ENCODE data around the gene ACBD6. TPM values are rescaled to one million over a fixed set of nuclear protein-coding genes. Genes with fewer than 3 reads are reported as not detected.

The ACBD6 gene
- total and polyA plus RNA-seq, 5 donors, result 22.1 to 28.9 (median 24.0) TPM

- Histone ChIP-seq H3K4me1 (ENCODE audit: control insufficient read depth, insufficient read depth, low read length) (no peaks in the 10 kb centered on the region), H3K4me3 (ENCODE audit: low read length) (no peak overlapping the region), H3K9me3 (ENCODE audit: control insufficient read depth, low read length) (no peaks in the 10 kb centered on the region), H3K27me3 (ENCODE audit: control insufficient read depth, insufficient read depth) (no peaks in the 10 kb centered on the region), H3K27ac (ENCODE audit: low read length) (no peak overlapping the region)
- no peak for DNase-seq
- no peak for ATAC-seq
- WGBS, result 95% methylated on average over 1 of the region's 1 CpG
- intact Hi-C loops (cut with DNase I), result no loop called here
Measured at GRCh38 chr1:180387413-180387812, 115.0 kb downstream of the ACBD6 start.

- H3K4me1 ChIP-seq (ENCODE audit: control insufficient read depth, insufficient read depth, low read length), result no peaks in the 10 kb centered on the region
- H3K4me3 ChIP-seq (ENCODE audit: low read length), result no peak overlapping the region
- no peaks in the 10 kb centered on the region for H3K27me3 ChIP-seq (ENCODE audit: control insufficient read depth, insufficient read depth)
- 94% methylated on average over 4 of the region's 4 CpGs for WGBS
- H3K27ac ChIP-seq (ENCODE audit: low read length), result no peak overlapping the region
- intact Hi-C loops (cut with DNase I), result no loop called here
- H3K9me3 ChIP-seq (ENCODE audit: control insufficient read depth, low read length), result no peaks in the 10 kb centered on the region
- DNase-seq (no peak), ATAC-seq (no peak)
Measured at GRCh38 chr1:180386745-180387367, 115.5 kb downstream of the ACBD6 start.

DNA sequence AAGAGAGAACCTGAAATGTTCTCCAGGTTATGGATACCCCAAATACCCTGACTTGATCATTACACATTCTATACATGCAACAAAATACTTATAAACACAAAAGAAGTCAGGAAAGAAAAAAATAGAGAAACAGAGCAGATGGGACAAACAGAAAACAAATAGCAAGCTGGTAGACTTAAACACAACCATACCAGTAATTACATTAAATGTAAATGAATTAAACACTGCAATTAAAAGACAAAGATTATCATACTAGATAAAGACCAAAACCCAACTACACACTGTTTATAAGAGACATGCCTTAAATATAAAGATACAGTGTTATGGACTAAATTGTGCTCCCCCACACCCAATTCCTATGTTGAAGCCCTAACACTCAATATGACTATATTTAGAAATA, 117.2 kb downstream of the ACBD6 start:
- H3K9me3 ChIP-seq (ENCODE audit: control insufficient read depth, low read length), result no peaks in the 10 kb centered on the region
- no peak overlapping the region for H3K27ac ChIP-seq (ENCODE audit: low read length)
- no peaks in the 10 kb centered on the region for H3K4me1 ChIP-seq (ENCODE audit: control insufficient read depth, insufficient read depth, low read length)
- H3K4me3 ChIP-seq (ENCODE audit: low read length), result no peak overlapping the region
- DNase-seq (no peak), ATAC-seq (no peak)
- H3K27me3 ChIP-seq (ENCODE audit: control insufficient read depth, insufficient read depth), result no peaks in the 10 kb centered on the region
- intact Hi-C loops (cut with DNase I), result no loop called here

DNA sequence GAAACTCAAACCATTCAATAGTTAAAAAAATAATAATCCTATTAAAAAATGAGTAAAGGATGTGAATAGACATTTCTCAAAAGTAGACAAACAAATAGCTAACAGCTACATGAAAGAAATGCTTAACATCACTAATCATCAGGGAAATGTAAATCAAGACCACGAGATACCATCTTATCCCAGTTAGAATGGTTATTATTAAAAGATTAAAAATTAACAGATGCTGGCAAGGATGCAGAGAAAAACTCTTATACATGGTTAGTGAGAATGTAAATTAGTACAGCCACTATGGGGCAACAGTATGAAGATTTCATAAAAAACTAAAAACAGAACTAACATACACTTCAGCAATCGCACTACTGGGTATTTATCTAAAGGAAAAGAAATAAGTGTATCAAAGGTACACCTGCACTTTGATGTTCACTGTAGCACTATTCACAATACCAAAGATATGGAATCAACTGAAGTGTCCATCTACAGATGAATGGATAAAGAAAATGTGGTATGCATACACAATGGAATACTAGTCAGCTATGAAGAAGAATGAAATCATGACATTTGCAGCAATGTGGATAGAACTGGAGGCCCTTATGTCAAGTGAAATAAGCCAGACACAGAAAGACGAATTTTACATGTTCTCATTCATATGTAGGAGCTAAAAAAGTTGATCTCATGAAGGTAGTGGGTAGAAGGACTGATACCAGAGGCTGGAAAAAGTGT, 117.9 kb downstream of the ACBD6 start:
- no peaks in the 10 kb centered on the region for H3K27me3 ChIP-seq (ENCODE audit: control insufficient read depth, insufficient read depth)
- intact Hi-C loops (cut with DNase I), result no loop called here
- H3K27ac ChIP-seq (ENCODE audit: low read length), result no peak overlapping the region
- peaks cover 3% of the 10 kb centered on the region for H3K9me3 ChIP-seq (ENCODE audit: control insufficient read depth, low read length)
- H3K4me3 ChIP-seq (ENCODE audit: low read length), result no peak overlapping the region
- ATAC-seq (no peak), DNase-seq (no peak)
- H3K4me1 ChIP-seq (ENCODE audit: control insufficient read depth, insufficient read depth, low read length), result no peaks in the 10 kb centered on the region
- 97% methylated on average over 3 of the region's 3 CpGs for WGBS

GRCh38 chr1:180382326-180383115, 119.9 kb downstream of the ACBD6 start:
- Histone ChIP-seq H3K4me3 (ENCODE audit: low read length) (no peak overlapping the region), H3K27ac (ENCODE audit: low read length) (no peak overlapping the region), H3K27me3 (ENCODE audit: control insufficient read depth, insufficient read depth) (no peaks in the 10 kb centered on the region), H3K4me1 (ENCODE audit: control insufficient read depth, insufficient read depth, low read length) (no peaks in the 10 kb centered on the region), H3K9me3 (ENCODE audit: control insufficient read depth, low read length) (peaks cover 3% of the 10 kb centered on the region)
- no peak for DNase-seq
- intact Hi-C loops (cut with DNase I), result no loop called here
- ATAC-seq, result no peak
- 93% methylated on average over 5 of the region's 5 CpGs for WGBS

DNA sequence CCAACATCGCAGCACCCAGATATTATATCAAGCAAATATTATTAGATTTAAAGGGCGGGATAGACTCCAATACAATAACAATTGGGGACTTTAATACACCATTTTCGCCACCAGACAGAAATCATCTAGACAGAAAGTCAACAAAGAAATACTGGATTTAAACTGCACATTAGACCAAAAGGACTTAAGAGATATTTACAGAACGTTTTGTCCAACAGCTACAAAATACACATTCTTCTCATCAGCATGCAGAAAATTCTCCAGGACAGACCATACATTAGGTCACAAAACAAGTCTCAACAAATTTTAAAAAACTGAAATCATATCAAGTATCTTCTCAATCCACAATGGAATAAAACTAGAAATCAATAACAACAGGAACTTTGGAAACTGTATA, 121.2 kb downstream of the ACBD6 start:
- H3K4me1 ChIP-seq (ENCODE audit: control insufficient read depth, insufficient read depth, low read length), result no peaks in the 10 kb centered on the region
- DNase-seq (no peak), ATAC-seq (no peak)
- H3K9me3 ChIP-seq (ENCODE audit: control insufficient read depth, low read length), result peaks cover 3% of the 10 kb centered on the region
- no peak overlapping the region for H3K27ac ChIP-seq (ENCODE audit: low read length)
- intact Hi-C loops (cut with DNase I), result no loop called here
- no peak overlapping the region for H3K4me3 ChIP-seq (ENCODE audit: low read length)
- H3K27me3 ChIP-seq (ENCODE audit: control insufficient read depth, insufficient read depth), result no peaks in the 10 kb centered on the region
- 98% methylated on average over 4 of the region's 4 CpGs for WGBS

DNA sequence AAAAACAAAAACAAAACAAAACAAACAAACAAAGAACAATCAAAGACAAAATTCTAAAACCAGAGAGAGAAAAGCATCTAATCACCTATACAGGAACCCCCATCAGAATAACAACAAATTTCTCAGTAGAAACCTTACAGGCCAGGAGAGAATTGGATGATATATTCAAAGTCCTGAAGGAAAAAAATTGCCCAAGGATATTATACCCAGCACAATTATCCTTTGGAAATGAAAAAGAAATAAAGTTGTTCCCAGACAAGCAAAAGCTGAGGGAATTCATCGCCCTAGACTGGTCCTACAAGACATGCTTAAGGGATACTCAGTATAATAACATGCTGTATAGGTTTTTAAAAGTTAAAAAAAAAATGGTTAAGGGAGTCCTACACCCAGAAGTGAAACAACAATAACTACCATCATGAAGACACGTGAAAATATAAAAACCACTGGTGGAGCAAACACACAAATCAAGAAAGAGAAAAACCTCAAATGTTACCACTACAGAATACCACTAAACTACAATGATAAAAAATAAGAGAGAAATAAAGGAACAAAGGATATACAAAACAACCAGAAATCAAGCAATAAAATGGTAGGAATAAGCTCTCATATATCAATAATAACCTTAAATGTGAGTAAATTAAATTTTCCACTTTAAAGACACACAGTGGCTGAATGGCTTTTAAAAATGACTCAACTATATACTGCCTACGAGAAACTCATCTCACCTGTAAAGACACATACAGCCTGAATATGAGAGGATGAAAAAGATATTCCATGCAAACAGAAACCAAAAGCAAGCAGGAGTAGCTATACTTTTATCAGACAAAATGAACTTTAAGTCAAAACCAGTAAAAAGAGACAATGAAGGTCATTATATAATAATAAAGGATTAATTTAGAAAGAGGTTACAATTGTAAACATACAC, 121.9 kb downstream of the ACBD6 start:
- H3K9me3 ChIP-seq (ENCODE audit: control insufficient read depth, low read length), result peaks cover 3% of the 10 kb centered on the region
- no peak for ATAC-seq
- intact Hi-C loops (cut with DNase I), result no loop called here

GRCh38 chr1:180376800-180377199, 125.6 kb downstream of the ACBD6 start:
- no peak for ATAC-seq
- 99% methylated on average over 3 of the region's 3 CpGs for WGBS
- intact Hi-C loops (cut with DNase I), result no loop called here
- Histone ChIP-seq H3K9me3 (ENCODE audit: control insufficient read depth, low read length) (peaks cover 3% of the 10 kb centered on the region), H3K27me3 (ENCODE audit: control insufficient read depth, insufficient read depth) (no peaks in the 10 kb centered on the region), H3K27ac (ENCODE audit: low read length) (no peak overlapping the region), H3K4me3 (ENCODE audit: low read length) (no peak overlapping the region), H3K4me1 (ENCODE audit: control insufficient read depth, insufficient read depth, low read length) (no peaks in the 10 kb centered on the region)
- no peak for DNase-seq

More for the DNA sequence above, 121.9 kb downstream of the ACBD6 start:
- no peak overlapping the region for H3K4me3 ChIP-seq (ENCODE audit: low read length)
- H3K27ac ChIP-seq (ENCODE audit: low read length), result no peak overlapping the region
- WGBS, result 98% methylated on average over 3 of the region's 3 CpGs
- DNase-seq, result no peak
- no peaks in the 10 kb centered on the region for H3K27me3 ChIP-seq (ENCODE audit: control insufficient read depth, insufficient read depth)
- H3K4me1 ChIP-seq (ENCODE audit: control insufficient read depth, insufficient read depth, low read length), result no peaks in the 10 kb centered on the region

GRCh38 chr1:180376253-180376652, 126.1 kb downstream of the ACBD6 start:
- 96% methylated on average over 1 of the region's 1 CpG for WGBS
- Histone ChIP-seq H3K9me3 (ENCODE audit: control insufficient read depth, low read length) (peaks cover 3% of the 10 kb centered on the region), H3K4me3 (ENCODE audit: low read length) (no peak overlapping the region), H3K27me3 (ENCODE audit: control insufficient read depth, insufficient read depth) (no peaks in the 10 kb centered on the region), H3K27ac (ENCODE audit: low read length) (no peak overlapping the region), H3K4me1 (ENCODE audit: control insufficient read depth, insufficient read depth, low read length) (no peaks in the 10 kb centered on the region)
- DNase-seq (no peak), ATAC-seq (no peak)
- intact Hi-C loops (cut with DNase I), result no loop called here

GRCh38 chr1:180372728-180373127, 129.6 kb downstream of the ACBD6 start:
- WGBS, result 93% methylated on average over 4 of the region's 4 CpGs
- H3K4me3 ChIP-seq (ENCODE audit: low read length), result no peak overlapping the region
- no peak for ATAC-seq

More at GRCh38 chr1:180372728-180373127, 129.6 kb downstream of the ACBD6 start:
- intact Hi-C loops (cut with DNase I), result no loop called here
- H3K27ac ChIP-seq (ENCODE audit: low read length), result no peak overlapping the region
- no peaks in the 10 kb centered on the region for H3K9me3 ChIP-seq (ENCODE audit: control insufficient read depth, low read length)
- DNase-seq, result no peak
- H3K27me3 ChIP-seq (ENCODE audit: control insufficient read depth, insufficient read depth), result no peaks in the 10 kb centered on the region
- H3K4me1 ChIP-seq (ENCODE audit: control insufficient read depth, insufficient read depth, low read length), result no peaks in the 10 kb centered on the region

Measured in right cardiac atrium (tissue), 5 donors.